Mesenchymal stem cell (in vitro differentiated cells and primary cell): ENCODE data around the gene ZNF292.
A peak's percentile ranks its signal among the peaks of the same experiment; 100 is the strongest.

Experiments used
- DNase-seq: peaks from one replicate; pipeline ENCODE4 v3.0.0-alpha.2; 2013
- H2AFZ ChIP-seq: one replicate; pipeline ENCODE4 v1.6.1; 2013; ENCODE audit warnings: low read depth, mild to moderate bottlenecking, control low read depth, inconsistent platforms, low read length, moderate library complexity
- H2AK5ac ChIP-seq: 2 replicates; pipeline ENCODE4 v1.6.1; 2013; ENCODE audit warnings: low read length, moderate library complexity, mild to moderate bottlenecking, inconsistent platforms; ENCODE audit not compliant: severe bottlenecking
- H2BK120ac ChIP-seq: one replicate; pipeline ENCODE4 v1.6.1; 2013; ENCODE audit warnings: low read depth, mild to moderate bottlenecking, inconsistent platforms, low read length, moderate library complexity
- H2BK12ac ChIP-seq, 2 experiments: one replicate each; pipeline ENCODE4 v1.6.1; 2013; ENCODE audit warnings: inconsistent platforms in 2 of 2, low read length in 2 of 2, mild to moderate bottlenecking in 2 of 2, moderate library complexity in 2 of 2, control low read depth in 1 of 2
- H2BK15ac ChIP-seq: one replicate; pipeline ENCODE4 v1.6.1; 2013; ENCODE audit warnings: mild to moderate bottlenecking, low read depth, inconsistent platforms; ENCODE audit not compliant: poor library complexity, severe bottlenecking
- H2BK5ac ChIP-seq: 2 replicates; pipeline ENCODE4 v1.6.1; 2013; ENCODE audit warnings: low read depth, mild to moderate bottlenecking, low read length, control low read depth, inconsistent platforms; ENCODE audit not compliant: poor library complexity, severe bottlenecking
- H3K14ac ChIP-seq, 2 experiments: one replicate each; pipeline ENCODE4 v1.6.1; 2013; ENCODE audit warnings: inconsistent platforms in 2 of 2, low read length in 2 of 2, control low read depth in 1 of 2, mild to moderate bottlenecking in 1 of 2, moderate library complexity in 1 of 2
- H3K18ac ChIP-seq, 2 experiments: one replicate each; pipeline ENCODE4 v1.6.1; 2013; ENCODE audit warnings: inconsistent platforms in 2 of 2, low read length in 2 of 2, control low read depth in 1 of 2, low read depth in 1 of 2, mild to moderate bottlenecking in 1 of 2
- H3K23ac ChIP-seq, 2 experiments: one replicate each; pipeline ENCODE4 v1.6.1; 2013; ENCODE audit warnings: inconsistent platforms in 2 of 2, low read length in 2 of 2, mild to moderate bottlenecking in 2 of 2, moderate library complexity in 2 of 2, control low read depth in 1 of 2
- H3K27ac ChIP-seq: 2 replicates; pipeline ENCODE4 v1.5.1; 2013; ENCODE audit warnings: mild to moderate bottlenecking, moderate library complexity, low read length, control low read depth, inconsistent platforms; ENCODE audit not compliant: poor library complexity, severe bottlenecking
- H3K27me3 ChIP-seq, 2 experiments: 2 replicates each; pipeline versions ENCODE4 v1.6.1 to v1.7.0; 2013; ENCODE audit warnings: low read length in 2 of 2, mild to moderate bottlenecking in 2 of 2, moderate library complexity in 2 of 2, control low read depth in 1 of 2, inconsistent platforms in 1 of 2; ENCODE audit not compliant: control insufficient read depth in 1 of 2, insufficient read depth in 1 of 2
- H3K36me3 ChIP-seq, 2 experiments: 2 replicates each; pipeline versions ENCODE4 v1.6.1 to v1.7.0; 2013; ENCODE audit warnings: low read length in 2 of 2, control low read depth in 1 of 2, inconsistent platforms in 1 of 2, low read depth in 1 of 2, mild to moderate bottlenecking in 1 of 2; ENCODE audit not compliant: insufficient read depth in 2 of 2, control insufficient read depth in 1 of 2
- H3K4ac ChIP-seq, 2 experiments: one replicate each; pipeline ENCODE4 v1.6.1; 2013; ENCODE audit warnings: inconsistent platforms in 2 of 2, low read length in 2 of 2, mild to moderate bottlenecking in 2 of 2, moderate library complexity in 2 of 2, control low read depth in 1 of 2, low read depth in 1 of 2
- H3K4me1 ChIP-seq: 2 replicates; pipeline ENCODE4 v1.6.1; 2013; ENCODE audit warnings: low read depth, low read length, control low read depth; ENCODE audit not compliant: control insufficient read depth, insufficient read depth
- H3K4me2 ChIP-seq: 2 replicates; pipeline ENCODE4 v1.6.1; 2013; ENCODE audit warnings: low read length, mild to moderate bottlenecking, inconsistent platforms; ENCODE audit not compliant: poor library complexity, severe bottlenecking
- H3K4me3 ChIP-seq, 2 experiments: 2 replicates each; pipeline versions ENCODE4 v1.5.1 to v1.7.0; 2013; ENCODE audit warnings: low read length in 2 of 2, mild to moderate bottlenecking in 2 of 2, control low read depth in 1 of 2, low read depth in 1 of 2; ENCODE audit not compliant: insufficient read depth in 1 of 2
- H3K79me1 ChIP-seq: replicated peaks from 2 replicates; pipeline ENCODE4 v1.6.1; 2013; ENCODE audit warnings: mild to moderate bottlenecking, control low read depth, low read length, inconsistent platforms; ENCODE audit not compliant: poor library complexity, severe bottlenecking
- H3K9ac ChIP-seq: 2 replicates; pipeline ENCODE4 v1.7.0; 2013; ENCODE audit warnings: mild to moderate bottlenecking, low read length, moderate library complexity
- H3K9me3 ChIP-seq: 2 replicates; pipeline ENCODE4 v1.7.0; 2013; ENCODE audit warnings: mild to moderate bottlenecking, low read length; ENCODE audit not compliant: control insufficient read depth
- H4K8ac ChIP-seq: one replicate; pipeline ENCODE4 v1.6.1; 2013; ENCODE audit warnings: inconsistent platforms, mild to moderate bottlenecking, low read length, moderate library complexity
- H4K91ac ChIP-seq: one replicate; pipeline ENCODE4 v1.6.1; 2013; ENCODE audit warnings: mild to moderate bottlenecking, low read length, inconsistent platforms
- WGBS: methylation state at CpG from one replicate; pipeline ENCODE4 v1.1.7; 2013; ENCODE audit warnings: mixed read lengths; 5-methylcytosine and 5-hydroxymethylcytosine counted together

The ZNF292 gene

DNA sequence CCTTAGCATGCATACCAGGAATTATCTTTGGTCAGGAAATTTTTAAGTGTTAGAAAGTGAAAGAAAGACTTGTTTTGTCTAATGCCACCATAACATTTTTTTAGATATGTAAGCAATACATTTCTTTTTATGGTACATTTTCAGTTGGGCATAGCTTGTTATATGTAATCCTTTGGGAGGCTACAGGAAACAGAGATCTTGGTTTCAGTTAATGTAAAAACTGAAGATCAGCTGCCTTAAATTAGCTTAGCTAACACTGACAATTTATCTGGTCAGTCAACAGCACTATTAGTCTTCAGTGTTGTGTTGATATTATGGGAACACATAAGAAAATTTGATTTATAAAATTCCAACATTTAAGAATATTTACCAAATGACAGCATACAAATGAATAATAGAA, 88.4 kb downstream of the ZNF292 start:
- Histone ChIP-seq H3K79me1 (peaks cover 19% of the 10 kb centered on the region), H2AFZ (no peak overlapping the region), H3K27me3 (no peaks in the 10 kb centered on the region), H3K9me3 (no peaks in the 10 kb centered on the region), H3K4me2 (no peak overlapping the region), H2BK15ac (no peak overlapping the region), H3K18ac (no peak overlapping the region), H2AK5ac (no peak overlapping the region), H2BK5ac (no peak overlapping the region), H3K4me3 (no peak overlapping the region), H3K4ac (no peak overlapping the region), H3K27ac (no peak overlapping the region), H2BK120ac (no peak overlapping the region), H3K14ac (no peak overlapping the region), H4K91ac (no peak overlapping the region), H2BK12ac (no peak overlapping the region), H3K36me3 (peaks cover 29 to 64% of the 10 kb centered on the region in 2 experiments), H4K8ac (no peak overlapping the region), H3K9ac (no peak overlapping the region), H3K4me1 (peaks cover 4% of the 10 kb centered on the region), H3K23ac (no peak overlapping the region)
- no peak for DNase-seq

DNA sequence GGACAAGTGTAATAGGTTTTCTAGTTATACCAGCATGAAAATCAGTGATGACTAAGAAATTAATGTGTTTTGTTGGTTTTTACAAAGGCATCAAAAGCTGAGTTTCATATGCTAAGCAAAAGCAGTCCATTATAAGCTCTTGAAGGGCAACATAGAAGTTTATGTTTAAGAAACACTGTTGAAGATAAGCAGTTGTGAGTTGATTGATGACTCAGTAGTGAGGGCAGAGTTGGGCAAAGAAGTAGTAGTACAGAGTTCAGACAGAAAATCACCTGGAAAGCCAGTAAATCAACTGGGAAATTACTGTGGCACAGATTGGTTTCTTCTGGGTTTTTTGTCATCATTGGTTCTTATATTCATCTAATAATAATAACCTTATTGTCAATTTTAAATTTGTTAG, 89.0 kb downstream of the ZNF292 start:
- Histone ChIP-seq H3K79me1 (peaks cover 23% of the 10 kb centered on the region), H3K9me3 (no peaks in the 10 kb centered on the region), H3K4me2 (no peak overlapping the region), H3K4ac (no peak overlapping the region), H2BK120ac (no peak overlapping the region), H3K18ac (no peak overlapping the region), H2BK15ac (no peak overlapping the region), H4K8ac (no peak overlapping the region), H3K27me3 (no peaks in the 10 kb centered on the region), H3K14ac (no peak overlapping the region), H2BK5ac (no peak overlapping the region), H4K91ac (no peak overlapping the region), H2AK5ac (no peak overlapping the region), H3K23ac (no peak overlapping the region), H3K9ac (no peak overlapping the region), H3K4me3 (no peak overlapping the region), H3K4me1 (peaks cover 4% of the 10 kb centered on the region), H2AFZ (no peak overlapping the region), H2BK12ac (no peak overlapping the region), H3K36me3 (peaks cover 28 to 70% of the 10 kb centered on the region in 2 experiments), H3K27ac (no peak overlapping the region)
- peak; percentile 6 for DNase-seq

DNA sequence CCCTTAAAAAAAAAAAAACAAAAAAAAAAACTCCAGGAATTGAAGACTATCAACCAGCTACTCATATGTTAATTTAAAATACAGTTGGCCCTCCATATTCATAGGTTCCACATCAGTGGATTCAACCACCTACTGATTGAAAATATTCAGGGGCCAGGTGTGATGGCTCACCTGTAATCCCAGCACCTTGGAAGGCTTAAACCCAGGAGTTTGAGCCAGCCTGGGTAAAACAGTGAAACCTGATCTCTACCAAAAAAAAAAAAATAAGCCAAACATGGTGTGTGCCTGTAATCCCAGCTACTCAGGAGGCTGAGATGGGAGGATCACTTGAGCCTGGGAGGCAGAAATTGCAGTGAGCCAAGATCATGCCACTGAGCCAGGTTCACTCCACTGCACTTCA, 94.7 kb downstream of the ZNF292 start:
- H3K4me3 ChIP-seq, result no peak overlapping the region
- no peaks in the 10 kb centered on the region for H3K27me3 ChIP-seq
- H2AFZ ChIP-seq, result no peak overlapping the region
- H4K8ac ChIP-seq, result no peak overlapping the region
- no peak overlapping the region for H3K14ac ChIP-seq
- no peak overlapping the region for H2BK120ac ChIP-seq
- H2AK5ac ChIP-seq, result no peak overlapping the region
- H3K36me3 ChIP-seq, result peaks cover 18 to 64% of the 10 kb centered on the region in 2 experiments
- no peak overlapping the region for H3K4ac ChIP-seq
- no peak overlapping the region for H2BK12ac ChIP-seq
- no peak overlapping the region for H3K23ac ChIP-seq
- DNase-seq, result no peak
- H3K79me1 ChIP-seq, result peaks cover 23% of the 10 kb centered on the region
- no peak overlapping the region for H3K9ac ChIP-seq
- no peak overlapping the region for H3K18ac ChIP-seq
- no peak overlapping the region for H3K27ac ChIP-seq
- no peak overlapping the region for H2BK15ac ChIP-seq
- no peak overlapping the region for H3K4me2 ChIP-seq
- H4K91ac ChIP-seq, result no peak overlapping the region
- H3K4me1 ChIP-seq, result peaks cover 4% of the 10 kb centered on the region
- H2BK5ac ChIP-seq, result no peak overlapping the region
- no peaks in the 10 kb centered on the region for H3K9me3 ChIP-seq

DNA sequence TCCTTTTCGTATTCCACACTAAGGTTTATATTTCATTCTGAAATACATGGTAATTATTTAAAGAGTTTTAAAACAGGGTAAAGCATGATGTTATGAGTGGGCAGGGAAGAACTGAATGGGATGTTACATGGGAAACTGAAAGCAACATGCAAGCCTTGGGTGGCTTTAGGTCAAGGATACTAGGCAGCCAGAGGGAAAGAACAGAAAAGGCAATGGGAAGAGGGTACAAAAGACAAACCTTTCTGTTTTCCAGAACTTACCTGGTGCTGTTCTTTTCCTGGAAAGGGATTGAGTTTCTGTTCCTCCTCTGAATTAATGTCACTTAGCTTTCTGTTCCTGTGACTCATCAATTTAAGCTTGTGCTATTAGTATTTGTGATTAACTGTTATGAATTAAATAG, 95.9 kb downstream of the ZNF292 start:
- H3K27me3 ChIP-seq, result no peaks in the 10 kb centered on the region
- no peak overlapping the region for H2AFZ ChIP-seq
- H3K4me2 ChIP-seq, result no peak overlapping the region
- 100% methylated on average over 1 of the region's 1 CpG for WGBS
- H3K9ac ChIP-seq, result no peak overlapping the region
- peaks cover 18 to 70% of the 10 kb centered on the region in 2 experiments for H3K36me3 ChIP-seq
- DNase-seq, result no peak
- H3K9me3 ChIP-seq, result no peaks in the 10 kb centered on the region
- H4K8ac ChIP-seq, result no peak overlapping the region
- no peak overlapping the region for H3K4me3 ChIP-seq
- H3K18ac ChIP-seq, result no peak overlapping the region
- H3K4me1 ChIP-seq, result peaks cover 4% of the 10 kb centered on the region
- H3K27ac ChIP-seq, result no peak overlapping the region
- no peak overlapping the region for H3K23ac ChIP-seq
- no peak overlapping the region for H2BK5ac ChIP-seq
- no peak overlapping the region for H3K14ac ChIP-seq
- H4K91ac ChIP-seq, result no peak overlapping the region
- H2BK15ac ChIP-seq, result no peak overlapping the region
- no peak overlapping the region for H2BK120ac ChIP-seq
- no peak overlapping the region for H2BK12ac ChIP-seq
- H3K4ac ChIP-seq, result no peak overlapping the region
- H2AK5ac ChIP-seq, result no peak overlapping the region
- H3K79me1 ChIP-seq, result peaks cover 26% of the 10 kb centered on the region
